ENCODE results near the gene KRT33B.

Gene KRT33B

GRCh38 chr17:41404024-41404671 is 34.5 kb upstream of the KRT33B start:
- no peaks in the 10 kb centered on the region for H3K9me3 ChIP-seq (ENCODE audit: insufficient read depth, low read length)
- no peaks in the 10 kb centered on the region for H3K79me2 ChIP-seq (ENCODE audit: low read length)
- H3K4me2 ChIP-seq (ENCODE audit: low read length): no peak overlapping the region
- peaks cover 13% of the 10 kb centered on the region for H3K27me3 ChIP-seq (ENCODE audit: low read depth, low read length)
- no peaks in the 10 kb centered on the region for H3K36me3 ChIP-seq (replicated peaks; ENCODE audit: low read depth, low read length)
- no peak overlapping the region for H3K27ac ChIP-seq (ENCODE audit: low read length)
- no peaks in the 10 kb centered on the region for H3K4me1 ChIP-seq (ENCODE audit: low read length)
- no peak overlapping the region for H2AFZ ChIP-seq (ENCODE audit: low read depth, low read length)
- no peak overlapping the region for H3K4me3 ChIP-seq (ENCODE audit: low read length)
- TF ChIP-seq, protein P1, sequence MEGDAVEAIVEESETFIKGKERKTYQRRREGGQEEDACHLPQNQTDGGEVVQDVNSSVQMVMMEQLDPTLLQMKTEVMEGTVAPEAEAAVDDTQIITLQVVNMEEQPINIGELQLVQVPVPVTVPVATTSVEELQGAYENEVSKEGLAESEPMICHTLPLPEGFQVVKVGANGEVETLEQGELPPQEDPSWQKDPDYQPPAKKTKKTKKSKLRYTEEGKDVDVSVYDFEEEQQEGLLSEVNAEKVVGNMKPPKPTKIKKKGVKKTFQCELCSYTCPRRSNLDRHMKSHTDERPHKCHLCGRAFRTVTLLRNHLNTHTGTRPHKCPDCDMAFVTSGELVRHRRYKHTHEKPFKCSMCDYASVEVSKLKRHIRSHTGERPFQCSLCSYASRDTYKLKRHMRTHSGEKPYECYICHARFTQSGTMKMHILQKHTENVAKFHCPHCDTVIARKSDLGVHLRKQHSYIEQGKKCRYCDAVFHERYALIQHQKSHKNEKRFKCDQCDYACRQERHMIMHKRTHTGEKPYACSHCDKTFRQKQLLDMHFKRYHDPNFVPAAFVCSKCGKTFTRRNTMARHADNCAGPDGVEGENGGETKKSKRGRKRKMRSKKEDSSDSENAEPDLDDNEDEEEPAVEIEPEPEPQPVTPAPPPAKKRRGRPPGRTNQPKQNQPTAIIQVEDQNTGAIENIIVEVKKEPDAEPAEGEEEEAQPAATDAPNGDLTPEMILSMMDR (IDR thresholded peaks at IDR 0.05; ENCODE audit: low read depth, low read length): no peak
- TF ChIP-seq EZH2phosphoT487 (IDR thresholded peaks at IDR 0.05; ENCODE audit: low read depth): no peak
- H3K9ac ChIP-seq (ENCODE audit: low read length): no peak overlapping the region
- H4K20me1 ChIP-seq (ENCODE audit: insufficient read depth, low read length): no peaks in the 10 kb centered on the region

GRCh38 chr17:41403404-41404023 is 33.9 kb upstream of the KRT33B start:
- TF ChIP-seq, protein P1 (IDR thresholded peaks at IDR 0.05; ENCODE audit: low read depth, low read length): no peak
- TF ChIP-seq EZH2phosphoT487 (IDR thresholded peaks at IDR 0.05; ENCODE audit: low read depth): no peak
- H3K4me2 ChIP-seq (ENCODE audit: low read length): no peak overlapping the region
- no peak overlapping the region for H3K4me3 ChIP-seq (ENCODE audit: low read length)
- no peak overlapping the region for H3K9ac ChIP-seq (ENCODE audit: low read length)
- H3K36me3 ChIP-seq (replicated peaks; ENCODE audit: low read depth, low read length): no peaks in the 10 kb centered on the region
- H3K79me2 ChIP-seq (ENCODE audit: low read length): no peaks in the 10 kb centered on the region
- H3K27ac ChIP-seq (ENCODE audit: low read length): no peak overlapping the region
- H2AFZ ChIP-seq (ENCODE audit: low read depth, low read length): no peak overlapping the region
- peaks cover 13% of the 10 kb centered on the region for H3K27me3 ChIP-seq (ENCODE audit: low read depth, low read length)
- H3K4me1 ChIP-seq (ENCODE audit: low read length): no peaks in the 10 kb centered on the region
- no peaks in the 10 kb centered on the region for H4K20me1 ChIP-seq (ENCODE audit: insufficient read depth, low read length)
- H3K9me3 ChIP-seq (ENCODE audit: insufficient read depth, low read length): no peaks in the 10 kb centered on the region

GRCh38 chr17:41402161-41402560 is 32.5 kb upstream of the KRT33B start:
- Histone ChIP-seq H2AFZ (ENCODE audit: low read depth, low read length) (no peak overlapping the region), H3K9ac (ENCODE audit: low read length) (no peak overlapping the region), H3K4me2 (ENCODE audit: low read length) (no peak overlapping the region), H3K4me3 (ENCODE audit: low read length) (no peak overlapping the region), H4K20me1 (ENCODE audit: insufficient read depth, low read length) (no peaks in the 10 kb centered on the region), H3K79me2 (ENCODE audit: low read length) (no peaks in the 10 kb centered on the region), H3K4me1 (ENCODE audit: low read length) (no peaks in the 10 kb centered on the region), H3K36me3 (replicated peaks; ENCODE audit: low read depth, low read length) (no peaks in the 10 kb centered on the region), H3K9me3 (ENCODE audit: insufficient read depth, low read length) (no peaks in the 10 kb centered on the region), H3K27me3 (ENCODE audit: low read depth, low read length) (peaks cover 13% of the 10 kb centered on the region), H3K27ac (ENCODE audit: low read length) (no peak overlapping the region)
- TF ChIP-seq EZH2phosphoT487 (IDR thresholded peaks at IDR 0.05; ENCODE audit: low read depth): no peak
- TF ChIP-seq, protein P1 (IDR thresholded peaks at IDR 0.05; ENCODE audit: low read depth, low read length): no peak

GRCh38 chr17:41396996-41397660 is 27.5 kb upstream of the KRT33B start, which contains the start of gene KRT31:
Gene KRT31 (minus strand): TSS chr17:41397608. CDS start chr17:41397539, 69 bp downstream.
- TF ChIP-seq, protein P1 (IDR thresholded peaks at IDR 0.05; ENCODE audit: low read depth, low read length): no peak
- TF ChIP-seq EZH2phosphoT487 (IDR thresholded peaks at IDR 0.05; ENCODE audit: low read depth): no peak
- no peak within 1 kb of the TSS for H3K4me2 ChIP-seq (ENCODE audit: low read length)
- no peak within 1 kb of the TSS for H2AFZ ChIP-seq (ENCODE audit: low read depth, low read length)
- no peaks in the 10 kb centered on the region for H3K36me3 ChIP-seq (replicated peaks; ENCODE audit: low read depth, low read length)
- no peaks in the 10 kb centered on the region for H4K20me1 ChIP-seq (ENCODE audit: insufficient read depth, low read length)
- no peak within 1 kb of the TSS for H3K4me3 ChIP-seq (ENCODE audit: low read length)
- no peaks in the 10 kb centered on the region for H3K4me1 ChIP-seq (ENCODE audit: low read length)
- H3K9me3 ChIP-seq (ENCODE audit: insufficient read depth, low read length): no peaks in the 10 kb centered on the region
- no peaks in the 10 kb centered on the region for H3K79me2 ChIP-seq (ENCODE audit: low read length)
- H3K27ac ChIP-seq (ENCODE audit: low read length): no peak within 1 kb of the TSS
- peaks cover 15% of the 10 kb centered on the region for H3K27me3 ChIP-seq (ENCODE audit: low read depth, low read length)
- H3K9ac ChIP-seq (ENCODE audit: low read length): no peak within 1 kb of the TSS
